ENCODE measurements around the gene WDR33.

Gene WDR33

GRCh38 chr2:127783101-127783500, 27.9 kb downstream of the WDR33 start:
- ATAC-seq = no peak
- TF ChIP-seq CREB5 (CRISPR knock-in tag; IDR thresholded peaks at IDR 0.05; ENCODE audit: low read depth) (no peak), PATZ1 (CRISPR knock-in tag; IDR thresholded peaks at IDR 0.05; ENCODE audit: borderline replicate concordance) (no peak), ARNTL (CRISPR knock-in tag; IDR thresholded peaks at IDR 0.05; ENCODE audit: borderline replicate concordance, low read depth) (no peak), ZNF70 (CRISPR knock-in tag; IDR thresholded peaks at IDR 0.05) (no peak), TCF4 (CRISPR knock-in tag; IDR thresholded peaks at IDR 0.05; ENCODE audit: borderline replicate concordance) (no peak), BACH2 (CRISPR knock-in tag; IDR thresholded peaks at IDR 0.05; ENCODE audit: borderline replicate concordance) (no peak), ZNF565 (CRISPR knock-in tag; conservative IDR thresholded peaks at IDR 0.05; ENCODE audit: low read depth) (no peak)

- no peak for TF ChIP-seq ZFP3 (CRISPR knock-in tag; IDR thresholded peaks at IDR 0.05)
- no peak for TF ChIP-seq ZNF70 (CRISPR knock-in tag; IDR thresholded peaks at IDR 0.05)
- TF ChIP-seq SNAI2 (CRISPR knock-in tag; IDR thresholded peaks at IDR 0.05) = no peak
- TF ChIP-seq TOX (CRISPR knock-in tag; IDR thresholded peaks at IDR 0.05; ENCODE audit: borderline replicate concordance) = no peak
- TF ChIP-seq BACH2 (CRISPR knock-in tag; IDR thresholded peaks at IDR 0.05; ENCODE audit: borderline replicate concordance) = no peak
- no peak for TF ChIP-seq PPARA (CRISPR knock-in tag; IDR thresholded peaks at IDR 0.05; ENCODE audit: borderline replicate concordance)
- no peak for TF ChIP-seq CSRNP3 (CRISPR knock-in tag; IDR thresholded peaks at IDR 0.05)
- TF ChIP-seq PATZ1 (CRISPR knock-in tag; IDR thresholded peaks at IDR 0.05; ENCODE audit: borderline replicate concordance) = no peak
- no peak for TF ChIP-seq ESRRG (CRISPR knock-in tag; IDR thresholded peaks at IDR 0.05)
- TF ChIP-seq ARNTL (CRISPR knock-in tag; IDR thresholded peaks at IDR 0.05; ENCODE audit: borderline replicate concordance, low read depth) = no peak
- TF ChIP-seq ZNF565 (CRISPR knock-in tag; conservative IDR thresholded peaks at IDR 0.05; ENCODE audit: low read depth) = no peak
- no peak for TF ChIP-seq CREB5 (CRISPR knock-in tag; IDR thresholded peaks at IDR 0.05; ENCODE audit: low read depth)
- no peak for TF ChIP-seq TSHZ2 (CRISPR knock-in tag; IDR thresholded peaks at IDR 0.05)
- TF ChIP-seq GLIS3 (CRISPR knock-in tag; IDR thresholded peaks at IDR 0.05) = no peak
- TF ChIP-seq ISL1 (CRISPR knock-in tag; IDR thresholded peaks at IDR 0.05) = no peak
- no peak for ATAC-seq
These were observed 32.1 kb downstream of the WDR33 start for GRCh38 chr2:127778850-127779249.

GRCh38 chr2:127778447-127778846, 32.5 kb downstream of the WDR33 start:
- no peak for ATAC-seq
- TF ChIP-seq BACH2 (CRISPR knock-in tag; IDR thresholded peaks at IDR 0.05; ENCODE audit: borderline replicate concordance) (no peak), ZNF565 (CRISPR knock-in tag; conservative IDR thresholded peaks at IDR 0.05; ENCODE audit: low read depth) (no peak), ISL1 (CRISPR knock-in tag; IDR thresholded peaks at IDR 0.05) (no peak), OSR1 (CRISPR knock-in tag; IDR thresholded peaks at IDR 0.05) (no peak), CSRNP3 (CRISPR knock-in tag; IDR thresholded peaks at IDR 0.05) (no peak), SNAI2 (CRISPR knock-in tag; IDR thresholded peaks at IDR 0.05) (no peak), ZC3H10 (CRISPR knock-in tag; IDR thresholded peaks at IDR 0.05) (no peak), TCF4 (CRISPR knock-in tag; IDR thresholded peaks at IDR 0.05; ENCODE audit: borderline replicate concordance) (no peak), ESRRG (CRISPR knock-in tag; IDR thresholded peaks at IDR 0.05) (no peak), CREB5 (CRISPR knock-in tag; IDR thresholded peaks at IDR 0.05; ENCODE audit: low read depth) (no peak), ZFP3 (CRISPR knock-in tag; IDR thresholded peaks at IDR 0.05) (no peak), ZNF70 (CRISPR knock-in tag; IDR thresholded peaks at IDR 0.05) (no peak), POU6F1 (CRISPR knock-in tag; IDR thresholded peaks at IDR 0.05; ENCODE audit: borderline replicate concordance, low read depth) (no peak)

All from SK-N-SH treated with all-trans-retinoic acid at 6 μM for 48 hours (cell line).